HepG2 (cell line): ENCODE measurements around the gene OARD1. TPM values are rescaled to one million over a fixed set of nuclear protein-coding genes. Genes with fewer than 3 reads are reported as not detected.

Experiments used
- ATRX ChIP-seq: sonication (generic); formaldehyde crosslinking; IDR thresholded peaks from 2 replicates; pipeline ENCODE4 v1.4.0; 2020; ENCODE audit warnings: missing genetic modification reagents, borderline replicate concordance
- CCDC6 ChIP-seq: sonication (generic); formaldehyde crosslinking; IDR thresholded peaks from 2 replicates; pipeline ENCODE4 v1.8.1; 2022; ENCODE audit warnings: mild to moderate bottlenecking, missing genetic modification reagents, moderate library complexity
- CSRNP1 ChIP-seq: sonication (generic); formaldehyde crosslinking; IDR thresholded peaks from 2 replicates; pipeline ENCODE4 v1.8.1; 2023; ENCODE audit warnings: mild to moderate bottlenecking, missing genetic modification reagents
- ESRRA ChIP-seq: sonication (generic); formaldehyde crosslinking; IDR thresholded peaks from 2 replicates; pipeline ENCODE4 v1.5.1; 2020; ENCODE audit warnings: mild to moderate bottlenecking, low read depth, missing genetic modification reagents
- FOXO1 ChIP-seq: sonication (generic); formaldehyde crosslinking; IDR thresholded peaks from 2 replicates; pipeline ENCODE4 v1.4.0; 2020; ENCODE audit warnings: missing genetic modification reagents
- IKZF4 ChIP-seq: sonication (generic); formaldehyde crosslinking; IDR thresholded peaks from 2 replicates; pipeline ENCODE4 v1.5.1; 2020; ENCODE audit warnings: borderline replicate concordance, mild to moderate bottlenecking, low read depth, missing genetic modification reagents; ENCODE audit errors: not compliant biosample characterization
- SAP130 ChIP-seq: IDR thresholded peaks from 2 replicates; pipeline ENCODE4 v1.6.1; 2016; ENCODE audit warnings: low read depth
- THYN1 ChIP-seq: sonication (generic); formaldehyde crosslinking; IDR thresholded peaks from 2 replicates; pipeline ENCODE4 v1.8.1; 2023; ENCODE audit warnings: low read depth, mild to moderate bottlenecking, moderate library complexity, missing genetic modification reagents, borderline replicate concordance
- YEATS4 ChIP-seq: sonication (generic); formaldehyde crosslinking; IDR thresholded peaks from 2 replicates; pipeline ENCODE4 v1.4.0; 2020; ENCODE audit warnings: missing genetic modification reagents, borderline replicate concordance
- ZBTB42 ChIP-seq: sonication (generic); formaldehyde crosslinking; IDR thresholded peaks from 2 replicates; pipeline ENCODE4 v1.5.0; 2020; ENCODE audit warnings: mild to moderate bottlenecking, missing genetic modification reagents
- ZNF160 ChIP-seq: sonication (generic); formaldehyde crosslinking; IDR thresholded peaks from 2 replicates; pipeline ENCODE4 v1.8.0; 2022; ENCODE audit warnings: mild to moderate bottlenecking, inconsistent platforms, missing genetic modification reagents
- ZNF253 ChIP-seq: sonication (generic); formaldehyde crosslinking; IDR thresholded peaks from 2 replicates; pipeline ENCODE4 v1.8.0; 2022; ENCODE audit warnings: mild to moderate bottlenecking, missing genetic modification reagents, borderline replicate concordance
- ZNF263 ChIP-seq: sonication (generic); formaldehyde crosslinking; IDR thresholded peaks from 2 replicates; pipeline ENCODE4 v1.4.0; 2020; ENCODE audit warnings: missing genetic modification reagents
- ZNF557 ChIP-seq: sonication (generic); formaldehyde crosslinking; IDR thresholded peaks from 2 replicates; pipeline ENCODE4 v1.4.0; 2020; ENCODE audit warnings: missing genetic modification reagents
- ZNF574 ChIP-seq: sonication (generic); formaldehyde crosslinking; IDR thresholded peaks from 2 replicates; pipeline ENCODE4 v1.4.0; 2020; ENCODE audit warnings: missing genetic modification reagents
- ZNF646 ChIP-seq: sonication (generic); formaldehyde crosslinking; IDR thresholded peaks from 2 replicates; pipeline ENCODE4 v1.9.0; 2021; ENCODE audit warnings: mild to moderate bottlenecking, missing genetic modification reagents
- ZNF691 ChIP-seq: sonication (generic); formaldehyde crosslinking; IDR thresholded peaks from 2 replicates; pipeline ENCODE4 v1.4.0; 2020; ENCODE audit warnings: missing genetic modification reagents, low read depth, mild to moderate bottlenecking, borderline replicate concordance
- polyA plus RNA-seq, 8 experiments: library from polyadenylated mRNA; depleted of rRNA in 3 of 8; stranded (reverse) in 7 of 8; unstranded in 1 of 8; fragments of >200 nt; fragmentation: Illumina TruSeq in 4 of 8; extraction: Trizol in 4 of 8; gene quantifications; 2 replicates each; pipeline versions ENCODE4 v1.2.1 to v1.2.3, GENCODE V29; 2011 to 2016; ENCODE audit warnings: low read depth in 4 of 8, missing spikeins in 1 of 8, mixed read lengths in 1 of 8; ENCODE audit not compliant: insufficient read depth in 1 of 8
- total RNA-seq, 5 experiments: library from RNA; depleted of rRNA; stranded (reverse); fragments of >200 nt; fragmentation: Illumina TruSeq; extraction: Trizol; gene quantifications; 2 replicates each; pipeline ENCODE4 v1.2.3, GENCODE V29; 2016; ENCODE audit warnings: low read depth in 1 of 5

OARD1 gene
- total and polyA plus RNA-seq, 2 of the 13 experiments (the other 11 are each of a cell fraction or from before 2014, with no cell fraction given): 18.4 to 49.0 TPM

GRCh38 chr6:41065550-41066026, 6.6 kb downstream of the OARD1 start (continued):
- TF ChIP-seq ZNF557 (CRISPR knock-in tag) (no peak), SAP130 (peak; percentile 73), THYN1 (CRISPR knock-in tag) (no peak), ZBTB42 (CRISPR knock-in tag) (no peak), ZNF253 (CRISPR knock-in tag) (no peak), ZNF574 (CRISPR knock-in tag) (no peak), YEATS4 (no peak; the same call in 1 of the 2 replicates), ESRRA (CRISPR knock-in tag) (no peak), CCDC6 (CRISPR knock-in tag) (no peak), ZNF646 (no peak), CSRNP1 (no peak), IKZF4 (CRISPR knock-in tag) (no peak), ZNF160 (CRISPR knock-in tag) (no peak), ATRX (no peak), ZNF263 (CRISPR knock-in tag) (no peak), FOXO1 (CRISPR knock-in tag) (0 out of 2 replicates have a peak, but pooled peaks have one; percentile 52), ZNF691 (CRISPR knock-in tag) (no peak)
